ENCODE measurements around the gene ACIN1. TPM values are rescaled to one million over a fixed set of nuclear protein-coding genes. Genes with fewer than 3 reads are reported as not detected.
A peak's percentile ranks its signal among the peaks of the same experiment; 100 is the strongest.

ACIN1 gene
- total RNA-seq, 2 experiments from 2014 or later, result 282 to 288 TPM

DNA sequence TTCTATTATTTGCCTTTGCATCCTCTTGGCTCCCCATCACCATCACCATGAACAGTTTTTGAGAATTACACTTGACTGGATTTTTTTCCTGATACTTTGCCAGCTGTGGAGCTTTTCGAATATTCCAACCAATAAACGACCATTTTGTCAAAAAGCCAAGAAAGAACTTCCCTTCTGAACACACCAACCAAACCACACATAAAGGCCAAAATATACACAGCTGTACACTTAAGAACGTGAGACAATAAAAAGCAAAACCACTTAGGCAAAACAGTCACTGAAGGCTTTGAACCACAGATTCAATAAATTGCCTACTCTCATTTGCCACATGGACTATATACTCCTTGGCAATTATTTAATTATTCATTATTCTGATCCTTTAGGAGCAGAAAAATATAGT is 86.1 kb downstream of the ACIN1 start:
- TF ChIP-seq, protein P1, sequence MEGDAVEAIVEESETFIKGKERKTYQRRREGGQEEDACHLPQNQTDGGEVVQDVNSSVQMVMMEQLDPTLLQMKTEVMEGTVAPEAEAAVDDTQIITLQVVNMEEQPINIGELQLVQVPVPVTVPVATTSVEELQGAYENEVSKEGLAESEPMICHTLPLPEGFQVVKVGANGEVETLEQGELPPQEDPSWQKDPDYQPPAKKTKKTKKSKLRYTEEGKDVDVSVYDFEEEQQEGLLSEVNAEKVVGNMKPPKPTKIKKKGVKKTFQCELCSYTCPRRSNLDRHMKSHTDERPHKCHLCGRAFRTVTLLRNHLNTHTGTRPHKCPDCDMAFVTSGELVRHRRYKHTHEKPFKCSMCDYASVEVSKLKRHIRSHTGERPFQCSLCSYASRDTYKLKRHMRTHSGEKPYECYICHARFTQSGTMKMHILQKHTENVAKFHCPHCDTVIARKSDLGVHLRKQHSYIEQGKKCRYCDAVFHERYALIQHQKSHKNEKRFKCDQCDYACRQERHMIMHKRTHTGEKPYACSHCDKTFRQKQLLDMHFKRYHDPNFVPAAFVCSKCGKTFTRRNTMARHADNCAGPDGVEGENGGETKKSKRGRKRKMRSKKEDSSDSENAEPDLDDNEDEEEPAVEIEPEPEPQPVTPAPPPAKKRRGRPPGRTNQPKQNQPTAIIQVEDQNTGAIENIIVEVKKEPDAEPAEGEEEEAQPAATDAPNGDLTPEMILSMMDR (IDR thresholded peaks at IDR 0.05), result no peak
- Mint-ChIP-seq H3K36me3 (ENCODE audit: low read depth) (no peaks in the 10 kb centered on the region), H3K27me3 (no peaks in the 10 kb centered on the region), H3K27ac (peak overlapping the region; percentile 93), H3K4me1 (ENCODE audit: low read depth) (peaks cover 52% of the 10 kb centered on the region), H3K4me3 (peak overlapping the region; percentile 95), H3K9me3 (no peaks in the 10 kb centered on the region)
- ChIA-PET CTCF (interaction anchor here (0.9 to 1.1 kb wide), 3 partner anchors 14 to 60 kb away, joined by 3 to 4 read pairs (median 3); no protein-coding TSS in a partner anchor), POLR2A (interaction anchor here (1.1 to 3.9 kb wide), 2 partner anchors 12 to 86 kb away, joined by 4 to 71 read pairs; partner anchors contain the start of genes ACIN1 and C14orf119)
- DNase-seq (no peak), ATAC-seq (ENCODE audit: poor library complexity) (no peak)
- Histone ChIP-seq H3K27ac (ENCODE audit: low read depth in 1 of 2, low read length in 2 of 2) (no peak overlapping the region), H3K27me3 (ENCODE audit: control insufficient read depth in 1 of 2, insufficient read depth in 2 of 2, low read length in 2 of 2) (no peaks in the 10 kb centered on the region), H3K4me1 (ENCODE audit: insufficient read depth, low read length) (peaks cover 26% of the 10 kb centered on the region), H3K36me3 (ENCODE audit: insufficient read depth, low read length) (no peaks in the 10 kb centered on the region), H3K9me3 (ENCODE audit: control insufficient read depth in 1 of 2, insufficient read depth in 1 of 2, low read length in 2 of 2) (no peaks in the 10 kb centered on the region), H3K4me3 (ENCODE audit: low read length) (no peak overlapping the region)
- intact Hi-C loops (cut with DNase I, micrococcal nuclease), result no loop called here

Other genes starting within 250 kb of the ACIN1 start
- 10 to 100 TPM; 52.4 to 54.6 TPM for gene LRP10, start 223.4 kb downstream of the ACIN1 start, total RNA-seq
- 1 to 10 TPM; 9.2 to 9.4 TPM for gene REM2, start 211.9 kb downstream of the ACIN1 start, total RNA-seq
- gene RBM23, start 176.0 kb downstream of the ACIN1 start, total RNA-seq, result 100 to 1,000 TPM in 1 of 2 experiments, 10 to 100 TPM in 1; 87.9 to 111 TPM
- gene PRMT5, start 165.8 kb downstream of the ACIN1 start, total RNA-seq, result 10 to 100 TPM; 15.6 to 19.3 TPM
- gene HAUS4, start 138.0 kb downstream of the ACIN1 start, total RNA-seq, result 10 to 100 TPM; 17.5 to 19.6 TPM
- gene AJUBA, start 112.6 kb downstream of the ACIN1 start, total RNA-seq, result 1 to 10 TPM in 1 of 2 experiments, under 1 TPM in 1; 0.67 to 1.1 TPM
- 1 to 10 TPM; 7.6 to 8.4 TPM for gene C14orf93, start 85.0 kb downstream of the ACIN1 start, total RNA-seq
- 10 to 100 TPM; 20.1 to 24.5 TPM for gene PSMB5, start 60.2 kb downstream of the ACIN1 start, total RNA-seq
- under 1 TPM; 0.16 to 0.31 TPM for gene PSMB11, start 52.9 kb downstream of the ACIN1 start, total RNA-seq
- gene CDH24, start 37.6 kb downstream of the ACIN1 start, total RNA-seq, result 1 to 10 TPM; 3.3 to 3.7 TPM
- 1 to 10 TPM; 3.1 to 3.9 TPM for gene C14orf119, start 369 bp upstream of the ACIN1 start, total RNA-seq
- gene CIROP, start 9.9 kb upstream of the ACIN1 start, total RNA-seq, result not detected
- gene CEBPE, start 24.1 kb upstream of the ACIN1 start, total RNA-seq, result not detected
- gene SLC7A8, start 88.5 kb upstream of the ACIN1 start, total RNA-seq, result under 1 TPM; 0.73 to 0.80 TPM
- not detected for gene RNF212B, start 142.8 kb upstream of the ACIN1 start, total RNA-seq
- gene HOMEZ, start 191.0 kb upstream of the ACIN1 start, total RNA-seq, result 1 to 10 TPM; 2.0 to 2.8 TPM
- gene PPP1R3E, start 207.7 kb upstream of the ACIN1 start, total RNA-seq, result 10 to 100 TPM; 51.0 to 53.8 TPM
- 1 to 10 TPM; 2.3 to 3.7 TPM for gene BCL2L2, start 211.7 kb upstream of the ACIN1 start, total RNA-seq
- 100 to 1,000 TPM; 188 to 195 TPM for gene PABPN1, start 226.3 kb upstream of the ACIN1 start, total RNA-seq